ENCODE results near the gene SENP1.

SENP1 gene

DNA sequence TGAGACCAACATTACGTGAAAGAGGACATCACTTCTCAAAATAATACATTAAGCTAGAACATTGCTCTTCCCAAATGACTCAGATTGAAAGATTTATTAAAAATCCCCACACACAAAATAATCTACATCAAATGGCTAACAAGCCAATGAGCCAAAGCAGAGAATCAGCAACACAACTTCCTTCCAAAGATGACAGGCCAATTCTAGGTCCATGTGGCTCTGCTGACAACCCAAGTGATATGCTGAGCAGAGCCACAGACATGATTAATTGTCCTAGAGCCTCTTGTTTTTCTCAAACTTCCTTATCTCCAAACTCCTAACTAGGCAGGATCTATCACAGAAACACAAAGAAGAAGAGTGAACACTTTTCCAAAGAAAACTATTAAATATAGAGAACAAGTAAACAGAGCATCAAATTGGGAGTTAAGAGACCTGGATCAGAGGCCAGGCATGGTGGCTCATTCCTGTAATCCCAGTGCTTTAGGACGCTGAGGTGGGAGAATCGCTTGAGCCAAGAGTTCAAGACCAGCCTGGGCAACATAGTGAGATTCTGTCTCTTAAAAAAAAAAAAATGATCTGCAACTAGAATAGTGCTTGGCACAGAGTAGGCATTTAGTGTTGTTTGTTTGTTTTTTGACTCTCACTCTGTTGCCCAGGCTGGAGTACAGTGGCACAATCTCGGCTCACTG is 38.5 kb downstream of the SENP1 start:
- no peak for DNase-seq (ENCODE audit: low spot score)

DNA sequence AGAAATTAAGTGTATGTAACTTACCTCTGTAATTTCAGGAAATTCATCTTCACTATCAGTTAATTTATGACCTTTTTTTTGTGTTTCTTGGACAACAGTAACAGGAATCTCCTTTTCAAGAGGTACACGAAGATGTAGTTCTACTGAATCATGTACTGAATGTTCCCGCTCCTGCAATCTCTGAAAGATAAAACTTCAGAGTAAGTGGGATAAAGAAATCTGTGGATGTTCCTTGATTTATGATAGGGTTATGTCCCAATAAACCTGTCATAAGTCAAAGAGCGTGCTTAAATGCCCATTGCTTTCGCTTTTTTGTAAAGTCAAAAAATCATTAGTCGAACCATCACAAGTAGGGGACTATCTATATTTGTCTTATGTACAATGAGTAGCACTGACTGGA is 40.8 kb downstream of the SENP1 start:
- DNase-seq (ENCODE audit: low spot score), result no peak

DNA sequence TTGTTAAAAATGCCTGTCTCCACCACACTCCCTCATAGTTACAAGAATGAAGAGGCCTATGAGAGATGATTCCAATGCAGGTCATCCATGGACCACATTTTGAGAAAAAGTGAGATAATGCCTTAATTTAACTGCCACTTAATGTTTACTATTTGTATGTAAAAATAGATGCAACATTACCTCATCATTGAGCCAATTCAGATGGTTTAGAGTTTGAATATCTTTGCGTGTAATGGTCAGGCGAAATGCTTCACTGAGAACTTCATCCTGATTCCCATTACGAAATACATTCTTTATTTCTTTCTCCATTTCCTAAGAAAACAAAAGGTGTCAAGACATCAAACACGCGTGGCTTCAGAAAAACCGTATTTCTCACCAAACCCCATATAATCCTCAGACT is 42.3 kb downstream of the SENP1 start:
- no peak for DNase-seq (ENCODE audit: low spot score)

DNA sequence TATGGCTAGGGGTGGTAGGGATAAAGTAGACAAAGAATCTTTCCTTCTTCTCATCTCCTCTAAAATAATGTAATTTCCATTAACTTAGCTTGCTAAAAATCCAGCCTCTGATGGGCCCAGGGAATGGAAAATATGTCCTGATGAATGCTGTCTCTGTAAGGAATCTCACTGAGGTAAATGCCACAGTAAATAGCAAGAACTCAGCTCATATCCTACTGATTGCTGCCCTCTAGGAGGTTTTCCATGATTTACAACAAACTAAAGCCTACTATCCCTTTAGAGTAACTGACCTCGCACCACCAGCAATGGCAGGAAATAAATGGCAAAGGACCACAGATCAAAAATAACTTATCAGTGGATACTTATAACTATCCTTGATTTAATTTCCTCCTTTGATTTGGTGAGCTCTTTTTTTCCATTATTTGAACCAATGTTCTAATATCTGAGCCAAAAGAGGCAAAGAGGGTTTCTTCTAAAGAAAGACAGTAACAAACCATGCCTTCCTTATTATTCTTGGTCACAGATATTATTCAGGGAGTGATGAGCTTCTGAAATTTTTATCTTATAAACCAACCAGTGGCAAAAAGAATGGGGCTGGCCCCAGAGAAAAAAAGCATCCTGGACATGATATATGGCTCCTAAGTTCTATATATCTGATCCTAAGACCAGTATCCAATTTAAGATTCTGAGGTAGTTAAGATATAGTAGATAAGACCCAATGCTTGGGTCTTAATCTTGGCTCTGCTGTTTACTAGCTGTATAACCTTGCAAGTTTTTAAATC is 43.8 kb downstream of the SENP1 start:
- DNase-seq (ENCODE audit: low spot score), result no peak

DNA sequence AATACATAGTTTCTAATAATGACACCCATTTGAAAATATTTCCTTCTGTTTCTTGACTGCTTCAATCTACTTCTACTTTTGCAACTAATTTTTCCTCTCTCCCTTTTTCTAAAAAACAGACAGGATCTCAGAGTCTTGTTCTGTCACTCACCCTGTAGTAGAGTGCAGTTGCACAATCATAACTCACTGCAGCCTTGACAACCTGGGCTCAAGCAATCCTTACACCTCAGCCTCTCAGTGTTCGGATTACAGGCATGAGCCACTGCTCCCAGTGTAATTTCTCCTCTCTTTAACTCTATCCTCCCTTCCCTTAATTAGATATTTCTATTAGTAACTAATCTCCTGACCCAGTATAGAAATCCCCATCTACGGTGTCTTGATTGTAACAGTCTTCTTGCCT is 45.4 kb downstream of the SENP1 start:
- no peak for DNase-seq (ENCODE audit: low spot score)

DNA sequence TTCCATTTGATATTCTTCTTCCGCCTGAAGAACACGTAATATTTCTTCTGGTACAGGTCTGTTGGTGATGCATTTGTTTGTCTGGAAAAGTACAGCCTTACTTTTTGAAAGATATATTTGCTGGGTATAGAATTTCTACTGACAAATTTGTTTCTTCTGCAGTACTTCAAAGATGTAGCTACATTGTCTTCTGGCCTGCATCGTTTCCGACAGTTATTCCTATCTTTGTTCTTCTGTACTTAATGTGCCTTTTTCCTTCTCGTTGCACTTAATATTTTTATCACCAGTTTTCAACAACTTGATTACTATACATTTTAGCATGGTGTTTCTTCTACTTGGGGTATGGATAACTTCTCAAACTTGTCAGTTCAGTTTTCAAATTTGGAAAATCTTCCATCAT is 47.1 kb downstream of the SENP1 start:
- no peak for DNase-seq (ENCODE audit: low spot score)

DNA sequence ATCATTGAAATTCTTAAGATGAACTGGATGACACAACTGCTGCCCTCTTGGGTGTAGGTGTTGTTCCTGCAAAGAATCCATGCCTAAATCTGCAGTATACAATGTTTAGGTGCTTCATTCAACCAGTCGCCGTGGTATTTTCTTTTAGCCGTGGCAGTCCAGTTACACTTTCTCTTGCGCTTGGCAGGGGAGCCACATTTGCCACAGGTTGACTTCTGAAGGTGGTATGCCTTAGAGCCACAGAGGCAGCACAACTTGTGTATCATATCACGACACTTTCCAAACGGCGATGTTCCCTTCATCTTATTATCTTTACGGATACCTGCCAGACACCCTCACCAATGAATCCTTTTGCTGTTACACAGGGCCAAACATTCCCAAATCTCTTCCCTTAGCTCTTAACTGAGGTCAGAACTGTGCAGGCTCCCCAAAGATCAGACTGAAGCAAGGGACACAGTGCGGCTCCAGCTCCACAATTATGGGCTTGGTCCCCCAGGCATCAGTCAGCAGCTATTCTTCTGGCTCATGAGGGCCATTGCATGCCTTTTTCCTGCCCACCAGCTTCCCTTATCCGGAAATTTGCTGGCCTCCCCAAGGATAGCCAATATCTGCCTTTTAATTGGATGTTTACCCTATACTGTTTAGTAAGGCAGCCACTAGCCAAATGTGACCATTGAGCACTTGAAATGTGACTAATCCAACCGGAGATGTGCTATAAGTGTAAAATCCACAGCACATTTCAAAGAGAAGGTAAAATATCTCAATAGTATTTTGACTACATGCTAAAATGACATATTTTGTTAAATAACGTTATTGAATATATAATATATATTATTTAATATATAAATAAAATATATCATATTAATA is 50.7 kb downstream of the SENP1 start:
- DNase-seq (ENCODE audit: low spot score), result no peak

DNA sequence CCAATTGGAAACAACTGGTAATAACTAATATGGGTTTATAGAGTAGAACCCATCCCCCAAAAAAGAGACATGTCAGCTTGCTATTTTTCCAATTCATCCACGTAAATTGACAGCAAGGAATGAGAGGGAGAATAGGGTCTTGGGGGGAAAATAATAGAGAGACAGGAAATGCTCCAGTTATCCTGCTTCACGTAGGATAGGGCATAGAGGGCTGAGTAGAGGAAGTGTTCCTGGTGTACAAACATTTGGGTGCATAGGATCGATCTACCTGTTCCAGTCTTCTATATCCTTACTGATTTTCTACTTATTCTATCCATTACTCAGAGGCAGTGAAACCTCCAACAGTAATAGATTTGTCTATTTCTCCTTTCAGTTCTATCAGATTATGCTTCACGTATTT is 52.0 kb downstream of the SENP1 start:
- no peak for DNase-seq (ENCODE audit: low spot score)

DNA sequence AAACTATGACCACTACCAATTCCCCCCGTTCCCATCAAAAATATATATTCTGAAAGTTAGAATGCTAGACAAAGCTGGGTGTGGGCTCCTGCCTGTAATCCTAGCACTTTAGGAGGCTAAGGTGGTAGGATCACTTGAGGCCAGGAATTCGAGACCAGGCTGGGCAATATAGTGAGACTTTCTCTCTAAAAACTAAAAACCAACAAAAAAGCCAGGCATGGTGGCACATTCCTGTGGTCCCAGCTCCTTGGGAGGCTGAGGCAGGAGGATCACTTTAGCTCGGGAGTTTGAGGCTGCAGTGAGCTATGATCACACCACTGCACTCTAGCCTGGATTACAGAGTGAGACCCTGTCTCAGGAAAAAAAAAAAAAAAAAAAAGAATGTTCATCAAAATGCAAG is 52.8 kb downstream of the SENP1 start:
- no peak for DNase-seq (ENCODE audit: low spot score)

DNA sequence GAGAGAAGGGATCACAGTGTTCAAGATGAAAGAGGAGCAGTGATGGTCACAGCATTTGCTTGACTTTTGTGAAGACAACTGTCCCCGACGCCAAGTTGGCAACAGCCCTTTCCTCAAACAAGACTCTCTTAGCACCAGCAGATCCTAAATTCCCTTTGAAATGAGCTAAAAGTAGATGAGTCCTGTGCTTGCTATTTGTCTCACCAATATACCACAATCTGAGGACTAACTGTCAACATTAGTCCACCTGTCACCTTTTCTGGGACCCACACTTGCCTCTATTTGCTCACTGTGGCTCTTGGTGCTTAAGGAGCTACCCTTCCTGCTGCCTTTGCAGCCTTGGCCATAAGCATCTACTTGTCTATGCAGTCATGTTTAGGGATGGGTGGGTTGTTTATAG is 54.2 kb downstream of the SENP1 start:
- DNase-seq (ENCODE audit: low spot score), result no peak

DNA sequence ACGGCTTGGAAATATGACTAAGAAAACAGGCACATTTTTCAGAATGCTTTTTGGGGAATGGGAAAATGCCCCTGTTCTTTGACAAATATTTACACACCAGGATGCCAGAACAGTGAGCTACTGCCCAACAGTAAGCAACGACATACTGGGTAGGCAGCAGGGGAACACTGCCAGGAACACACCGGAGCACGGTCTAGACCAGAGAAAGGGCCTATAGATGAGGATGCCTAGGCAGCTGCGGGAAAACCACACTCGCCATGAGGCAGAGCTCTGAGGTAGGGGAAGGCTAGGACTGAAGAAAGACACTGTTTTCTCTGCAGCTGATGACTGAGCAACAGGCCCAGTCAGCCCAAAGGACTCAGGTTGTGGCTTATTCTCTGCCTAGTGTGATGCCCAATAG is 55.7 kb downstream of the SENP1 start:
- no peak for DNase-seq (ENCODE audit: low spot score)

DNA sequence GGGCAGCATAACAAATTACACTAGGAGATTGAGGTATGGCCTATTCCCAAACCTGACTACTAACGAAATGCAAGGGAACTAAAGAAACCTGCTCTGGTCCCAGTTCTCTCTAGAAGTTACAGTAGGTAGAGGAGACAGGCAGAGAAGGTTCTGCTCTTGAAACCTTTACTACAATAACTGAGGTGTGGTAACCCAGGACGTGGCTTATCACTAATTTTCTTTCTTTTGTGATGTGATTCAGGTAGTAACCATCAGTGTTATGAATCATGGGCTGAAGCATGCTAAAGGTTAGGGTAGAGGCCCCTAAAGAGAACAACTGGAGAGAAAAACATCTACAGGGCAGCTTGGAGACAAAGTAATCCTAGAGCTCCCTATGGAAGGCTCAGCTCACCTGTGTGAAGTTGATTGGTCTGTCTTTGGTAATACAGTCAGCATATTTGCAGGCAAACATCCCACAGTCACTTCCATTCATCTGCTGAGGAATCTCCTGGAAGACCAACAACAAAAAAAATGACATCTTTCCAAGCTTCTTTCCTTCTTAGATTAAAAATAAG is 59.8 kb downstream of the SENP1 start:
- no peak for DNase-seq (ENCODE audit: low spot score)

DNA sequence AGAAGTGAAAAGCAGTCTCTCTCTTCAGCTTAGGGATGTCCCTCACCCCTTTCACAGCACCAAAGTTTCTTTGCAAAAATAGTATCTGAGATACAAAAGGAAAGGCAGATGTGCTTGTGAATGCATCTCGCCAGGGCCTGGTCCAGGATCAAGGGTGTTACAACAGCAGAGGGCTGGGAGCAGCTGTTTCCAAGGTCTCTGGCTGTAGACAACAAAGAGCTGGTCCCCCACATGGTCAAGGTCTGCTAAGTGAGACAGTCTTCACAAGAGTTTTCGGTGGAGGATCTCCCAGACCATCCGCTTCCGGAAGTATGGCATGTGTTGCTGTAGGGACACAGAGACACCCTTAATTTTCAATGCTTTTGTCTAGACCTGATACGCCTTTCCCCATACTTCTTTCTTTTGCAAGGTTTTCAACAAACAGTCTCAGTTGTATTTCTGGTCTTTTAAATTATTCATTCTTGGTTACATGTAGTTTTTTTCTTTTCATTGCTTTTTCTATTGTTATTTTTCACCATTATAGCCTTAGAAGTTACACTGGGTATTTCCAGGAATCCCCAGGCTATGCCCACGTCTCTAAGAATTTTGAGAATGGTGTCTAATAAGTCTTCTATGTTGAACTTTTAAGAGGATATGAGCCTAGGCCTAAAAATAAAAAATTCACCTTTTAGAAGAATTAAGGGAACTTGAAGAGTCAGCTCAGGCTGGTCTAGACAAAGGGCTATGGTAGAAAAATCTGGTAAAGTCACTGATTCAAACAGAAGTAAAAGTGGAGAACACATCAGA is 60.6 kb downstream of the SENP1 start:
- no peak for DNase-seq (ENCODE audit: low spot score)

DNA sequence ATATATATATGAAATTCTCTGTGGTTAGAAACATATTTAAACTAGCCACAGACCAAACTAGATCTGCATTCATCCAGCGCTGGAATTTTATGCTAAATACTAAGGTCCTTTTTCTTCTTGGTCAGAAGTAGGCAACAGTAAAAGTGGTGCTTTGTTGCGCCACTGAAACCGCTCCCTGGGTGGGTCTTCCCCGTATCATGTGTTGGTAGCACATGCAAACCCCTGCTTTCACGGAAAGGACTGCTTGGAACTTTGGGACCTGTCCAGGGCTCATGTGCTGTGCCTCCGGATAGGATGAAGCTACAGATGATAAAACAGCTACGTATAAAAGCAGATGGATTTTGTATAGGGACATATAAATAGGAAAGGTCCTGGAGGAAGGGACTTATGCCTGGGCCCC is 61.5 kb downstream of the SENP1 start:
- no peak for DNase-seq (ENCODE audit: low spot score)

DNA sequence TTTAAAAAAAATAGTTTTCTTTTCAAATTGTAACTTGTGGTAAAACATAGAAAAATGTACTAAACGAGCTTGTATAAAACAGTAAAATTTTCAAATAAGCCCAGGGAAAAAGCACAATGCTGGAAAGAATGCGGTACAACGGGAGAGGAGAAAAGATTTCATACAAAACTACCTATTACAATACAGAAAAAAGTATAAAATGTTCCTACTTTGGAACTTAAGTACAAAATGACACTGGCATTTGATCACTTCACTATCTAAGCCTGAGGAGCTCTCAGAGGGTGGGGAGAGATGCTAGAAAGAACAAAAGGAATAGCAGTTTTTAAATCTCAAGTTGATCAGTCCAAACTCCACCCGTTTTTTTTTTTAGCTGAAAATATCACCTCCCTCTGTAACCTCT is 62.1 kb downstream of the SENP1 start:
- no peak for DNase-seq (ENCODE audit: low spot score)

DNA sequence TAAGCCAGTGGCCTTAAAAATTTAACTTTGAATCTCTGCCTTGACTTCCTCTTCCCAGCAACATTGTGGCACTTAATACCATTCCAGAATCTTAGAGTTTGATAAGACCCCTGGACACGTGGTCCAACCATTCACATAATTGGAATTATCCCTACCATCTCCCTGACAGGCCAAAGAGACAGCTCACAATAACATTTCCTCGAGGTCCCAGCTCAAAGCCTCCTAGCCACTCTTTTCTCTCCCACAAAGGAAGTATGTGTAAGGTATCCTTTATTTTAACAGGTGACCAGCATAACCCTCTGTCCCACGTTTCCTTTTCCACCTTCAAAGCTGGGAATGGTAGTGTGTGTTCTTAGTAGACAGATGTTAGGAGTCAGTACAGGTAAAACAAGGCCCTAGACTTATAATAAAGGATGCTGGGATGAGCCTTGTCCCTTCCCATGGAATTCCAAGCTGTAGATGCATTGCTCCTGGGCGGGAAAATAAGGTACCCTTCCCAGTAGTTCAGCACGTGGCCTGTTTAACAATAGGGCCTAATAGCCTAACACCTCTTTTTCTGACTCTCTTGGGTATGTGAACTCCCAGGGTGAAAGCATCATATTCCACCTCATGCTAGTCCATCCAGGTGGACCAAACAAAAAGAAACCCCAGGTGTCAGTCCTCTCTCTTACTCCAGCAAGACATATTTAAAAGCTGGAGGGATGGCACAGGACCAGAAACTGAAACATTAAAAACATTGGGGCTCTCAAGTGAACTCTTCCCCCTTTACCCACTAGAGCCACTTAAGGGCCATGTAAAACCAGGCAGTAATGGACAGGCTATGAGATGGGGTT is 64.1 kb downstream of the SENP1 start:
- no peak for DNase-seq (ENCODE audit: low spot score)

DNA sequence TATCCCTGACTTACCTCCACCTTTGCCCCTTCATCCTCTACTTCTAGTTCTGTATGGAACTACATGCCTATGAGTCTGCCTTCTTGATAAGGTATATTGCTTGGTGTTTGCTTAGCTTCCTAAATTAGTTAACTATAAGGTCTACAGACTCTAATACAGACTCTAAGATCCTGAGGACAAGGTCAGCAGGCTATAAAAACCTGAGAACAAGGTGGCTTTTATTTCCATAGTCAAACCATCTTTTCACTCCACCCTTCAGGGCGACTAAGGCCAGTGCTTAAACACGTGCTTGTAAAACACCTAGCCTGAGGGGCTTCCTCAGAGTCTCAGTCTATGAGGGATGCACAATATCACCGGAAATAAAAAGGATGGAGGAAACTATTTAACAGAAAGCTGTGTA is 65.5 kb downstream of the SENP1 start:
- DNase-seq (ENCODE audit: low spot score), result no peak

DNA sequence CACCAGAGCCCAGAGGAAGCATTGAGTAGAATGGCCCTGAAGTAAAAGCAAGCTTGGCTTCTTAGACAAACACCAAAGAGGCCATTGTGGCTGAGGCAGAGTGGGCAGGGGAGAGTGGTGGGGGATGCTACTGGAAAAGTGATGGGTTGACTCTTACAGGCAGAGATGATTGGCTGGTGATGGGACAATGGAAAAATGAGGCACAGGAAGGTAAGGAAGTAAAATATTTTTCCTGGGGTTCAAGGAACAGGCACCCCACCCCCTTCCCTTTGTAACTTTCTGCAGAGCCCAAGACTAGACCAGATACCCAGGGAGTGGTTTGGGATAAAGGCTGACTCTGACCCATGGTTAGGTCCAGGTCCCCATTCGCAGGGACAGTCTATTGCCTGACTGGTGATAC is 66.7 kb downstream of the SENP1 start:
- DNase-seq (ENCODE audit: low spot score), result no peak

DNA sequence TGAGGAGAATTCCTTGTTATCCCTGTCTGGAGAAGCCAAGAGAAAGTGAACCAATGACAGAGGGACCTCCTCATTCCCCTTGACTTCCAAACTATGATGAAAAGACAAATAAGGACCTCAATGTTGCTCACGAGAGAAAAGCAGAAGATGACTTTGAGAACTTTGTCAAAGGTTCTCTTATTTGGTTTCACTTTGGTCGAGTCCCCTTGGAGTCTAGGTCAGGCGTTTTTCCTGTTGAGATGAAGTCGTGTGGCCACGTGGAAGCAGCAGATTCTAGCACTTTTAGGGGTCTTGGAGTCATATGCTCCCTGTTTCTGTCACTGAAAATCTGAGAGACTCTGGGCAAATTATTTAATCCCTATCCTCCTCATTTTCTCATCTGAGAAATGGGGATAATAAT is 67.8 kb downstream of the SENP1 start:
- DNase-seq (ENCODE audit: low spot score), result no peak

DNA sequence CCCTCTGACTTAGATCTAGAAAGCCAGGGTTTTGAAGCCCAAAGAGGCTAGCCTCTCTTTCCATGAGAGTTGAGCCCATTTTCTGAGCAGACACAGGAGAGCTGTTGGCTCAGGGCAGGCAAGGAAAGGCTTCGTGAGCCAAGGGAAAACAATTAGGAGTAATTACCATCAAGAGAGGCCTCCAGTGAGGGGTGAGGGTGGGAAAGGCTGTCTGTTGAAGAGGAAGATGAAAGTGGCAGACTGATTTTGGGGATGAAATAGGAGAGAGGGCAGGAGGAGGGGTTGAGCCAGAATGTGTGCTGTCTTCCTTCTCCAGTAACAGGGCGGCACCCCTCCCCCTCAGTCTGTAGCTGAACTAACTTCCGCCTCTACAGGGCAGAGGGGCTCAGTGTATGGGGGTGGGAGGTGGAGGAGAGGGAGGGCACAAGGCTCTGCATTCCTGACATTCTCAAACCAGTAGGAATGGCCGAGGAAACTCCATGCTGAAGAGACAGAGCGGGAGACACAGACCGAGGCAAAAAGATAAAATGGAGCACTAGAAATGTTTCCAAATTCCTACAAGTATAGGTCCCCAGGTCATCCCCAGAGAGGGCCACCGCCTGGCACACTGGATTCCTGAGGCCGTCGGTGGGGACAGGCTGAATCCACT is 68.5 kb downstream of the SENP1 start:
- no peak for DNase-seq (ENCODE audit: low spot score)
